K562 (cell line): Measurements from ENCODE around the gene ACP5. TPM values are rescaled to one million over a fixed set of nuclear protein-coding genes. Genes with fewer than 3 reads are reported as not detected.

Source experiments
- ATF2 ChIP-seq: sonication (generic); formaldehyde crosslinking; IDR thresholded peaks from 2 replicates; pipeline ENCODE4 v1.8.1; 2022; ENCODE audit warnings: missing genetic modification reagents
- CEBPG ChIP-seq, 3 experiments: fragments of 200-800 bp in 1 of 3; sonication (Bioruptor generic) in 1 of 3; sonication (generic) in 1 of 3; formaldehyde crosslinking in 1 of 3; IDR thresholded peaks in 2 of 3; conservative IDR thresholded peaks in 1 of 3; 2 replicates each; pipeline versions ENCODE4 v1.6.1 to v1.8.0; 2016 to 2022; ENCODE audit warnings: missing compliant biosample characterization in 2 of 3, missing genetic modification characterization in 2 of 3, mild to moderate bottlenecking in 1 of 3, missing genetic modification reagents in 1 of 3
- EGR1 ChIP-seq: fragments of 450-650 bp; conservative IDR thresholded peaks from 2 replicates; pipeline ENCODE4 v1.6.1; 2017; ENCODE audit warnings: mild to moderate bottlenecking
- ESRRA ChIP-seq: fragments of 450-650 bp; IDR thresholded peaks from 2 replicates; pipeline ENCODE4 v1.6.1; 2014; ENCODE audit warnings: low read depth, mild to moderate bottlenecking, moderate library complexity, borderline replicate concordance
- FOXK1 ChIP-seq: sonication (generic); formaldehyde crosslinking; IDR thresholded peaks from 2 replicates; pipeline ENCODE4 v1.8.0; 2022; ENCODE audit warnings: missing genetic modification reagents, mild to moderate bottlenecking, borderline replicate concordance
- GABPB1 ChIP-seq: sonication (generic); formaldehyde crosslinking; IDR thresholded peaks from 2 replicates; pipeline ENCODE4 v1.8.0; 2022; ENCODE audit warnings: mild to moderate bottlenecking, missing genetic modification reagents
- KLF16 ChIP-seq: IDR thresholded peaks from 2 replicates; pipeline ENCODE4 v1.6.1; 2016; ENCODE audit warnings: antibody characterized with exemption
- L3MBTL2 ChIP-seq: fragments of 450-650 bp; IDR thresholded peaks from 2 replicates; pipeline ENCODE4 v1.6.1; 2016; ENCODE audit warnings: mild to moderate bottlenecking, moderate library complexity
- MYNN ChIP-seq, 2 experiments: sonication (generic); formaldehyde crosslinking in 1 of 2; IDR thresholded peaks; 2 replicates each; pipeline versions ENCODE4 v1.5.0 to v1.6.1; 2016 to 2020; ENCODE audit warnings: antibody characterized with exemption in 1 of 2, missing genetic modification reagents in 1 of 2
- NEUROD1 ChIP-seq: fragments of 150-350 bp; IDR thresholded peaks from 2 replicates; pipeline ENCODE4 v1.6.1; 2014; ENCODE audit warnings: borderline replicate concordance, low read length, low read depth; ENCODE audit not compliant: partially characterized antibody
- PBX2 ChIP-seq, 2 experiments: IDR thresholded peaks in 1 of 2; conservative IDR thresholded peaks in 1 of 2; 2 replicates each; pipeline ENCODE4 v1.6.1; 2016; ENCODE audit warnings: low read depth in 2 of 2, mild to moderate bottlenecking in 1 of 2, missing compliant biosample characterization in 1 of 2, missing genetic modification characterization in 1 of 2, moderate library complexity in 1 of 2
- PRMT5 ChIP-seq: sonication (generic); formaldehyde crosslinking; IDR thresholded peaks from 2 replicates; pipeline ENCODE4 v1.5.0; 2020; ENCODE audit warnings: missing genetic modification reagents
- RAD51 ChIP-seq: fragments of 450-650 bp; IDR thresholded peaks from 2 replicates; pipeline ENCODE4 v1.7.1; 2016; ENCODE audit warnings: low read depth, mild to moderate bottlenecking, borderline replicate concordance
- SAP30 ChIP-seq: fragments of 200-600 bp; sonication (generic); IDR thresholded peaks from 2 replicates; pipeline ENCODE4 v1.6.1; 2012; ENCODE audit warnings: borderline replicate concordance, low read depth, mild to moderate bottlenecking, moderate library complexity, low read length, control low read depth, inconsistent platforms; ENCODE audit not compliant: insufficient read depth, poor library complexity, severe bottlenecking
- SNIP1 ChIP-seq: fragments of 450-650 bp; IDR thresholded peaks from 2 replicates; pipeline ENCODE4 v1.7.1; 2017; ENCODE audit warnings: low read depth, mild to moderate bottlenecking
- ZKSCAN8 ChIP-seq: fragments of 200-800 bp; sonication (Bioruptor generic); IDR thresholded peaks from 2 replicates; pipeline ENCODE4 v1.6.1; 2016; ENCODE audit warnings: missing genetic modification characterization, missing compliant biosample characterization
- ZNF444 ChIP-seq: fragments of 250-450 bp; sonication (Bioruptor Pico); IDR thresholded peaks from 2 replicates; pipeline ENCODE4 v1.4.0; 2020; ENCODE audit warnings: mild to moderate bottlenecking, moderate library complexity
- polyA plus RNA-seq, 8 experiments: library from polyadenylated mRNA; depleted of rRNA in 4 of 8; stranded (reverse) in 5 of 8; unstranded in 3 of 8; fragments of >200 nt; fragmentation: Nextera tagmentation in 2 of 8; fragmentation: Illumina TruSeq in 1 of 8; extraction: Ambion mirVana in 2 of 8; extraction: Trizol in 1 of 8; gene quantifications; 2 replicates each; pipeline versions ENCODE4 v1.2.1 to v1.2.3, GENCODE V29; 2011 to 2014; ENCODE audit warnings: inconsistent platforms in 1 of 8, missing spikeins in 1 of 8
- total RNA-seq, 7 experiments: library from RNA; depleted of rRNA in 6 of 7; stranded (reverse); fragments of >200 nt in 6 of 7; fragmentation: Illumina TruSeq in 2 of 7; extraction: Trizol in 2 of 7; gene quantifications; 2 replicates each; pipeline versions ENCODE4 v1.2.1 to v1.2.3, GENCODE V29; 2011 to 2021; ENCODE audit warnings: low replicate concordance in 1 of 7
- TF ChIP-seq, protein P1 (sequence below): fragments of 450-650 bp; formaldehyde crosslinking; IDR thresholded peaks from 2 replicates; pipeline ENCODE4 v1.4.0; 2020; ENCODE audit warnings: mild to moderate bottlenecking
- TF ChIP-seq, protein P2 (sequence below): fragments of 250-450 bp; sonication (Bioruptor Pico); IDR thresholded peaks from 2 replicates; pipeline ENCODE4 v1.4.0; 2020; ENCODE audit warnings: mild to moderate bottlenecking

Gene ACP5
- total and polyA plus RNA-seq, 9 of the 15 experiments (the other 6 are each of a cell fraction or from before 2014, with no cell fraction given): 0.06 to 1.1 (median 0.31) TPM; not detected in 1

DNA sequence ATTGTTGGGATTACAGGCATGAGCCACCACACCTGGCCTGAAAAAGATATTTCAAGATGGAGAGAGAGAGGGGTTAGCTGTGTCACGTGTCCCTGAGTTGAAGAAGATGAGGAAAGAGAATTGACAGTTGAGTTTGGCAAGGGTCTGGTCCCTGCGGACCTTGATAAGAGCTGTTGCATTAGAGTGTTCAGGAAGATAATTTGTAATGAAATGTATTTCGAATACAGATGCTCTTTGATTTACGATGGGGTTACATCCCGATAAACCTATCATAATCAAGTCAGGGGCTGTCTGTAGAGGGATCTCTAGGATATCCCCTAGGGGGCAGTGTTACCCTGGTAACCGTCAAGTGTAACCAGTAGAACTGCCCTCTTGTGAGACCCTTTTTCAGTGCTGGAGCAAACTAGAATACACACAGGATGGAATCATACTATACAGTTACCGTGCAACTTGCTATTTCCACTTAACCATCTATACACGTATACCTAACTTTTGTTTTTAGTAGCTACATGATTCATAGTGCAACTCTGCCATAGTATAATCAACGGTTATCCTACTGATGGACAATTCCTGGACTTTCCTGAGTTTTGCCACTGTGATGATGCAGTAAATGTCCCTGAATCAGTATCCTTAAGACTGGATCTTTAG is 16.9 kb downstream of the ACP5 start (continued):
- TF ChIP-seq ZNF444 (CRISPR knock-in tag) (no peak), ESRRA (no peak; the same call in 1 of the 2 replicates), ATF2 (CRISPR knock-in tag) (no peak), FOXK1 (no peak), L3MBTL2 (peak; percentile 60; the same call in 1 of the 2 replicates), EGR1 (no peak), CEBPG (CRISPR knock-in tag; IDR thresholded peaks at IDR 0.05) (peak; percentile 56; the same call in 1 of the 2 replicates), CEBPG (tag; conservative IDR thresholded peaks at IDR 0.05 in 1 of 2, IDR thresholded peaks at IDR 0.05 in 1 of 2) (0 out of 4 replicates have a peak, but pooled peaks of 1 of the 2 experiments have one; percentile 26), ZKSCAN8 (no peak), MYNN (IDR thresholded peaks at IDR 0.05) (0 out of 2 replicates have a peak, but pooled peaks have one; percentile 24), MYNN (CRISPR knock-in tag; IDR thresholded peaks at IDR 0.05) (no peak), NEUROD1 (peak; percentile 36), PRMT5 (no peak), GABPB1 (peak; percentile 49; the same call in 1 of the 2 replicates), SNIP1 (no peak), KLF16 (peak; percentile 89), PBX2 (CRISPR knock-in tag; IDR thresholded peaks at IDR 0.05; ENCODE audit: low read depth) (no peak), PBX2 (tag; conservative IDR thresholded peaks at IDR 0.05; ENCODE audit: low read depth) (peak; percentile 94), SAP30 (no peak), RAD51 (peak; percentile 66; the same call in 1 of the 2 replicates)
- TF ChIP-seq, protein P1, sequence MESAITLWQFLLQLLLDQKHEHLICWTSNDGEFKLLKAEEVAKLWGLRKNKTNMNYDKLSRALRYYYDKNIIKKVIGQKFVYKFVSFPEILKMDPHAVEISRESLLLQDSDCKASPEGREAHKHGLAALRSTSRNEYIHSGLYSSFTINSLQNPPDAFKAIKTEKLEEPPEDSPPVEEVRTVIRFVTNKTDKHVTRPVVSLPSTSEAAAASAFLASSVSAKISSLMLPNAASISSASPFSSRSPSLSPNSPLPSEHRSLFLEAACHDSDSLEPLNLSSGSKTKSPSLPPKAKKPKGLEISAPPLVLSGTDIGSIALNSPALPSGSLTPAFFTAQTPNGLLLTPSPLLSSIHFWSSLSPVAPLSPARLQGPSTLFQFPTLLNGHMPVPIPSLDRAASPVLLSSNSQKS: no peak
- TF ChIP-seq, protein P2, sequence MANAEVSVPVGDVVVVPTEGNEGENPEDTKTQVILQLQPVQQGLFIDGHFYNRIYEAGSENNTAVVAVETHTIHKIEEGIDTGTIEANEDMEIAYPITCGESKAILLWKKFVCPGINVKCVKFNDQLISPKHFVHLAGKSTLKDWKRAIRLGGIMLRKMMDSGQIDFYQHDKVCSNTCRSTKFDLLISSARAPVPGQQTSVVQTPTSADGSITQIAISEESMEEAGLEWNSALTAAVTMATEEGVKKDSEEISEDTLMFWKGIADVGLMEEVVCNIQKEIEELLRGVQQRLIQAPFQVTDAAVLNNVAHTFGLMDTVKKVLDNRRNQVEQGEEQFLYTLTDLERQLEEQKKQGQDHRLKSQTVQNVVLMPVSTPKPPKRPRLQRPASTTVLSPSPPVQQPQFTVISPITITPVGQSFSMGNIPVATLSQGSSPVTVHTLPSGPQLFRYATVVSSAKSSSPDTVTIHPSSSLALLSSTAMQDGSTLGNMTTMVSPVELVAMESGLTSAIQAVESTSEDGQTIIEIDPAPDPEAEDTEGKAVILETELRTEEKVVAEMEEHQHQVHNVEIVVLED (CRISPR knock-in tag): no peak
